ENCODE measurements around the gene IL1RAP. TPM values are rescaled to one million over a fixed set of nuclear protein-coding genes. Genes with fewer than 3 reads are reported as not detected.
A peak's percentile ranks its signal among the peaks of the same experiment; 100 is the strongest.

IL1RAP gene
- total RNA-seq, 1 experiment from 2014 or later = 186 TPM

DNA sequence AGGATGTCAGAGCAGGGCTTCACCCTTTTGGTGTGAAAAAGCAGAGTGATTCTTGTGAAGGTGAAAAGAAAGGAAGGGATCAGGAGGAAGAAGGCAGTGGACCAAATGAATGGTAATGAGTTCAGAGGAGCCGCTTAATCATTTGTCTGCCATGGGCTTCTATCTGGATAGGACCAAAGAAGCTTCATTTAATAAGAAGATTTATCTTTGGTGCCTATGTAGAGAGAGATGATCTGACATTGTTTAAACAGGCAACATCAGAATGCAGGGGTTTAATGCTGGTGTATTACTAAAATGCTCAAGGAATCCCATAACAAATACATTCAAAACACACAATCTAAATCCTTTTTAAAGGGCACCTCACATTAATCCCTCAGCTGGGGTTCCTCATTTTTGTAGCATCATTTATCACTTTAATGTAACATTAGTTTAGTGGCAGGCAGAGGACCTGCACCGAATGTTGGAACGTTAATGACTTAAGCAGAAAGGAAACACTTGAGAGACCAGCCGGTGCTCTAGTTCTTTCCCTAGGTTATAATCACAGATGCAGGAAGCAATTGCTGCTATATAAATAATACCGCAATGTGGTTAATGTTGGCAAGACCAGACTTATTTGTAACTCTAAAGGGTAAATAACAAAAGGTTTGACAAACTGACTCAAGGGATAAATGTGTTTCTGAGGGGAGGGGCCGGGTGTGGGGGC lies 27.9 kb upstream of the IL1RAP start:
- H3K9me3 Mint-ChIP-seq (ENCODE audit: low read depth, unreplicated experiment) = no peaks in the 10 kb centered on the region
- CTCF ChIA-PET = interaction anchor here (1.1 kb wide), 1 partner anchor 19 kb away, joined by 3 read pairs; no protein-coding TSS in a partner anchor
- TF ChIP-seq, protein P1, sequence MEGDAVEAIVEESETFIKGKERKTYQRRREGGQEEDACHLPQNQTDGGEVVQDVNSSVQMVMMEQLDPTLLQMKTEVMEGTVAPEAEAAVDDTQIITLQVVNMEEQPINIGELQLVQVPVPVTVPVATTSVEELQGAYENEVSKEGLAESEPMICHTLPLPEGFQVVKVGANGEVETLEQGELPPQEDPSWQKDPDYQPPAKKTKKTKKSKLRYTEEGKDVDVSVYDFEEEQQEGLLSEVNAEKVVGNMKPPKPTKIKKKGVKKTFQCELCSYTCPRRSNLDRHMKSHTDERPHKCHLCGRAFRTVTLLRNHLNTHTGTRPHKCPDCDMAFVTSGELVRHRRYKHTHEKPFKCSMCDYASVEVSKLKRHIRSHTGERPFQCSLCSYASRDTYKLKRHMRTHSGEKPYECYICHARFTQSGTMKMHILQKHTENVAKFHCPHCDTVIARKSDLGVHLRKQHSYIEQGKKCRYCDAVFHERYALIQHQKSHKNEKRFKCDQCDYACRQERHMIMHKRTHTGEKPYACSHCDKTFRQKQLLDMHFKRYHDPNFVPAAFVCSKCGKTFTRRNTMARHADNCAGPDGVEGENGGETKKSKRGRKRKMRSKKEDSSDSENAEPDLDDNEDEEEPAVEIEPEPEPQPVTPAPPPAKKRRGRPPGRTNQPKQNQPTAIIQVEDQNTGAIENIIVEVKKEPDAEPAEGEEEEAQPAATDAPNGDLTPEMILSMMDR (IDR thresholded peaks at IDR 0.05; ENCODE audit: unreplicated experiment) = no peak
- peaks cover 33% of the 10 kb centered on the region for H3K4me1 Mint-ChIP-seq (ENCODE audit: low read depth, unreplicated experiment)
- intact Hi-C loops (cut with micrococcal nuclease; ENCODE audit: unreplicated experiment) = no loop called here
- no peak for DNase-seq
- H3K4me3 Mint-ChIP-seq (ENCODE audit: low read depth, unreplicated experiment) = no peak overlapping the region
- no peak overlapping the region for H3K27ac Mint-ChIP-seq (ENCODE audit: unreplicated experiment)
- no peaks in the 10 kb centered on the region for H3K36me3 Mint-ChIP-seq (ENCODE audit: insufficient read depth, unreplicated experiment)
- no TSS peak for BruUV-seq (replicated peaks)
- no peaks in the 10 kb centered on the region for H3K27me3 Mint-ChIP-seq (ENCODE audit: unreplicated experiment)

DNA sequence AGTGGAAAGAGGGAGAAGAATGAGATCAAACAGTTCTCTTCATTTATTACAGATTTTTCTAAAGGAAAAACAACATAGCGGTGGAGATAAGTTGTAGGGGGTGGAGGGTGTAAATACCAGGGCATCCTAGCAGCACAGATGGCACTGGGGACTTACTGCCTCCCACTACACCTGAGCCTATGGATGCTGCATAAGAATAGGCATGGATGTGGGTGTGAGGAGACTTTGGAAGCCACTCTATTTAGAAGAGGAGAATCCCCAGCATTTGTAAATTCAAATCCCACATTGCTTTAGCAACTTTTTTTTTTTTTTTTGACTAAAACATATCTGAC lies 27.4 kb upstream of the IL1RAP start:
- Mint-ChIP-seq H3K4me3 (ENCODE audit: low read depth, unreplicated experiment) (no peak overlapping the region), H3K27me3 (ENCODE audit: unreplicated experiment) (no peaks in the 10 kb centered on the region), H3K4me1 (ENCODE audit: low read depth, unreplicated experiment) (peaks cover 38% of the 10 kb centered on the region), H3K36me3 (ENCODE audit: insufficient read depth, unreplicated experiment) (no peaks in the 10 kb centered on the region), H3K27ac (ENCODE audit: unreplicated experiment) (no peak overlapping the region), H3K9me3 (ENCODE audit: low read depth, unreplicated experiment) (no peaks in the 10 kb centered on the region)
- intact Hi-C loops (cut with micrococcal nuclease; ENCODE audit: unreplicated experiment) = no loop called here
- CTCF ChIA-PET = interaction anchor here (1.2 kb wide), 1 partner anchor 15 kb away, joined by 3 read pairs; no protein-coding TSS in a partner anchor
- no peak for DNase-seq
- no TSS peak for BruUV-seq (replicated peaks)
- TF ChIP-seq, protein P1 (IDR thresholded peaks at IDR 0.05; ENCODE audit: unreplicated experiment) = no peak

DNA sequence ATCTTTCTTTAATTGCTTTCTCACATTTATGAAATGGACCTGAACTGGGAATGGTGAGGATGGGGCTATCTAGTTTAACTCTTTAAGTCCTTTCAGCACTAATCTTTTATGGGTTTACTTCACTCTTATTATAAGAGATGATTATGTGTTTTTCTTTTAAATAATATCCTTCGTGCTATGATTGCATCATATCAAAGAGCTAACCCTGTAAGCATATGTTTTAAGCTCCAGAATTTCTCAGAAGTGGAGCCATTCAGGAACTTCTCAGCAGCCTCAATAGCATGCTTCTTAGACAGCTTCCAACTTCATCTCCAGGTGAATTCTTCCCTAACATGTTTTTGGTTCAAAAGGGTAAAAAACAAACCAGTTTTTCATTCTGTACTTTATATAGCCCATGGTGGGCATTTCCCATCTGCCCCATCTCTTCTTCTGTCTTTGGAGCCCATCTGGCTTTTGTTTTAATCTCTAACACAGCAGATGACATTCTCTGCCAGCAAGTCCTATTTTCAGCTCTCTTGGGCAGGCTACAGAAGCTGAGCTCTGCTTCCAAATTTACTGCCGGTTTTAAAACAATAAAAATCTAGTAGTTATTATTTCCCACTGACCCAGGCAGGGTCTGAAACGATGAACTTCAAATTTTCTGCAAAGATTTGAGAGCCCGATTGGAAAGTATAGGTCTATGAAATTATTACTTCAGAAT lies 26.8 kb upstream of the IL1RAP start:
- TF ChIP-seq, protein P1 (IDR thresholded peaks at IDR 0.05; ENCODE audit: unreplicated experiment) = no peak
- intact Hi-C loops (cut with micrococcal nuclease; ENCODE audit: unreplicated experiment) = no loop called here
- H3K27ac Mint-ChIP-seq (ENCODE audit: unreplicated experiment) = no peak overlapping the region
- H3K27me3 Mint-ChIP-seq (ENCODE audit: unreplicated experiment) = no peaks in the 10 kb centered on the region
- H3K36me3 Mint-ChIP-seq (ENCODE audit: insufficient read depth, unreplicated experiment) = no peaks in the 10 kb centered on the region
- H3K4me1 Mint-ChIP-seq (ENCODE audit: low read depth, unreplicated experiment) = peaks cover 43% of the 10 kb centered on the region
- CTCF ChIA-PET = interaction anchor here (1.2 kb wide), 1 partner anchor 15 kb away, joined by 3 read pairs; no protein-coding TSS in a partner anchor
- no peak overlapping the region for H3K4me3 Mint-ChIP-seq (ENCODE audit: low read depth, unreplicated experiment)
- no peak for DNase-seq
- BruUV-seq (replicated peaks) = no TSS peak
- no peaks in the 10 kb centered on the region for H3K9me3 Mint-ChIP-seq (ENCODE audit: low read depth, unreplicated experiment)

DNA sequence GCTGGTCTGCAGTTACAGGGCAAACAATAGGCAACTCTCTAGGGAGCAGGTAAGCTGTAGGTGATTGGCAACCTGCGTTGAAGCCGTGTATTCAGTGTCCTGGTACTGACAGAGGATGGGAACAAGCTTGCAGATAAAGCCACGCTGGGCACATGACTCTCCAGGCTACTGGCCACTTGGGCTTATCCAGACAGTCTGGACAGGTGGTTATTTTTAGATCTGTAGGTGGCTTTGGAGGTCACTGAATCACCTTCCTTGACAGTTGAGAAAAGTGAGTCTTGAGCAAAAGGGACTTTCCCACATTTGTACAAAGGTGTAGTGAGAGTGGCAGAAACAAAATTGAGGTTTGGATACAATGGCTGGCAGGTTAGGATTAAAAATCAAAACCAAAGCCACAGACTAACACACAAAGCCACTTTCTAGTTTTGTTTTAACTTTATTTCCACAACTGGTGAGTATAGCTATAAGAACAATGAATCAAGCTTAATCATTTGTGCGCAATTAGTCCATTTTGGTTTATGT lies 22.3 kb upstream of the IL1RAP start:
- peaks cover 5% of the 10 kb centered on the region for H3K9me3 Mint-ChIP-seq (ENCODE audit: low read depth, unreplicated experiment)
- H3K27ac Mint-ChIP-seq (ENCODE audit: unreplicated experiment) = peak overlapping the region; percentile 12
- no peaks in the 10 kb centered on the region for H3K36me3 Mint-ChIP-seq (ENCODE audit: insufficient read depth, unreplicated experiment)
- DNase-seq = peak; percentile 54
- no TSS peak for BruUV-seq (replicated peaks)
- TF ChIP-seq, protein P1 (IDR thresholded peaks at IDR 0.05; ENCODE audit: unreplicated experiment) = no peak
- H3K4me3 Mint-ChIP-seq (ENCODE audit: low read depth, unreplicated experiment) = peak overlapping the region; percentile 8
- CTCF ChIA-PET = interaction anchor here (1.0 to 2.9 kb wide), 5 partner anchors 14 to 206 kb away, joined by 3 to 10 read pairs (median 5); no protein-coding TSS in a partner anchor
- no peaks in the 10 kb centered on the region for H3K27me3 Mint-ChIP-seq (ENCODE audit: unreplicated experiment)
- intact Hi-C loops (cut with micrococcal nuclease; ENCODE audit: unreplicated experiment) = no loop called here
- peaks cover 56% of the 10 kb centered on the region for H3K4me1 Mint-ChIP-seq (ENCODE audit: low read depth, unreplicated experiment)
